H1 (cell line): ENCODE measurements around the gene PI4KB. TPM values are rescaled to one million over a fixed set of nuclear protein-coding genes. Genes with fewer than 3 reads are reported as not detected.

ENCODE experiments used
- CTCF ChIA-PET: fragments of 300-600 bp; sonication (Branson Sonifier 250); formaldehyde crosslinking; loops from one replicate; lab custom pipeline; 2021; ENCODE audit not compliant: partially characterized antibody; lab: Charles Lee
- POLR2A ChIA-PET: fragments of 300-600 bp; sonication (Branson Sonifier 250); formaldehyde crosslinking; loops from one replicate; lab custom pipeline; 2021; ENCODE audit warnings: inconsistent platforms; ENCODE audit not compliant: partially characterized antibody; lab: Charles Lee
- DNase-seq, 2 experiments: peaks; one replicate each; pipeline versions ENCODE4 v3.0.0 to v3.0.0-alpha.2; 2010 to 2022; ENCODE audit warnings: low spot score in 2 of 2, low read depth in 1 of 2, mixed read lengths in 1 of 2
- FAIRE-seq: peaks from 2 replicates; lab custom pipeline; 2011; peaks lifted over from hg19 to GRCh38; lab: Jason Lieb, UNC
- H2AFZ ChIP-seq: 2 replicates; pipeline ENCODE4 v1.8.1; 2012; ENCODE audit warnings: low read length, inconsistent platforms
- H2AK5ac ChIP-seq: 2 replicates; pipeline ENCODE4 v1.6.1; 2013; ENCODE audit warnings: low read depth, low read length
- H2BK120ac ChIP-seq: replicated peaks from 2 replicates; pipeline ENCODE3; 2013; ENCODE audit warnings: low read depth, low read length, inconsistent platforms
- H2BK12ac ChIP-seq: 2 replicates; pipeline ENCODE4 v1.6.1; 2013; ENCODE audit warnings: low read depth, low read length
- H2BK15ac ChIP-seq: 2 replicates; pipeline ENCODE4 v1.6.1; 2013; ENCODE audit warnings: low read length
- H2BK20ac ChIP-seq: 2 replicates; pipeline ENCODE4 v1.6.1; 2013; ENCODE audit warnings: low read length
- H2BK5ac ChIP-seq: 2 replicates; pipeline ENCODE4 v1.6.1; 2013; ENCODE audit warnings: low read depth, low read length
- H3K14ac ChIP-seq: 2 replicates; pipeline ENCODE4 v1.6.1; 2013; ENCODE audit warnings: inconsistent platforms; ENCODE audit not compliant: insufficient read length
- H3K18ac ChIP-seq: 2 replicates; pipeline ENCODE4 v1.6.1; 2013; ENCODE audit warnings: low read length; ENCODE audit errors: extremely low read depth
- H3K23ac ChIP-seq: 2 replicates; pipeline ENCODE4 v1.6.1; 2013; ENCODE audit warnings: inconsistent platforms; ENCODE audit not compliant: insufficient read length
- H3K23me2 ChIP-seq: 2 replicates; pipeline ENCODE4 v1.6.1; 2013; ENCODE audit warnings: low read depth, low read length
- H3K27ac ChIP-seq: 2 replicates; pipeline ENCODE4 v1.6.1; 2011; ENCODE audit warnings: low read depth, low read length, inconsistent platforms
- H3K27me3 ChIP-seq, 4 experiments: replicated peaks in 1 of 4; 1 replicate in 1 of 4; 2 replicates in 3 of 4; pipeline versions ENCODE4 v1.6.1 to v1.8.1; 2011 to 2013; ENCODE audit warnings: low read length in 3 of 4, mild to moderate bottlenecking in 3 of 4, inconsistent platforms in 2 of 4, mixed read lengths in 2 of 4, moderate library complexity in 1 of 4; ENCODE audit not compliant: control insufficient read depth in 3 of 4, insufficient read depth in 3 of 4; ENCODE audit errors: extremely low read depth in 1 of 4
- H3K36me3 ChIP-seq, 4 experiments: 2 replicates each; pipeline versions ENCODE4 v1.6.1 to v1.8.1; 2011 to 2013; ENCODE audit warnings: mild to moderate bottlenecking in 4 of 4, low read length in 3 of 4, moderate library complexity in 2 of 4, control low read depth in 1 of 4, inconsistent platforms in 1 of 4; ENCODE audit not compliant: insufficient read depth in 4 of 4, control insufficient read depth in 2 of 4
- H3K4ac ChIP-seq: replicated peaks from 2 replicates; pipeline ENCODE3; 2013; ENCODE audit warnings: low read length, low read depth, mixed read lengths, inconsistent platforms; ENCODE audit not compliant: insufficient read length
- H3K4me1 ChIP-seq, 4 experiments: replicated peaks in 1 of 4; 1 replicate in 1 of 4; 2 replicates in 3 of 4; pipeline versions ENCODE4 v1.6.1 to v1.8.1; 2011 to 2013; ENCODE audit warnings: low read length in 3 of 4, inconsistent platforms in 2 of 4, mixed read lengths in 1 of 4; ENCODE audit not compliant: insufficient read depth in 4 of 4, control insufficient read depth in 3 of 4
- H3K4me2 ChIP-seq, 2 experiments: 2 replicates each; pipeline versions ENCODE4 v1.6.1 to v1.8.1; 2011 to 2013; ENCODE audit warnings: low read depth in 2 of 2, low read length in 2 of 2, control low read depth in 1 of 2, inconsistent platforms in 1 of 2, mild to moderate bottlenecking in 1 of 2; ENCODE audit not compliant: insufficient read depth in 1 of 2
- H3K4me3 ChIP-seq, 4 experiments: fragments of 200-600, 300-600 bp in 1 of 4; sonication (generic), shearing (Covaris generic), sonication (Bioruptor Twin) in 1 of 4; 2 replicates each; pipeline versions ENCODE4 v1.5.1 to v1.8.1; 2011 to 2016; ENCODE audit warnings: low read length in 4 of 4, low read depth in 3 of 4, control low read depth in 2 of 4, inconsistent platforms in 2 of 4, mild to moderate bottlenecking in 2 of 4, mixed read lengths in 1 of 4, moderate library complexity in 1 of 4; ENCODE audit not compliant: insufficient read depth in 2 of 4; ENCODE audit errors: extremely low read depth in 1 of 4
- H3K56ac ChIP-seq: replicated peaks from 2 replicates; pipeline ENCODE3; 2013; ENCODE audit warnings: low read depth, mild to moderate bottlenecking, mixed read lengths, low read length, inconsistent platforms; ENCODE audit not compliant: insufficient read length
- H3K79me1 ChIP-seq: 2 replicates; pipeline ENCODE4 v1.6.1; 2013; ENCODE audit warnings: low read depth, low read length, control low read depth
- H3K79me2 ChIP-seq, 2 experiments: 2 replicates each; pipeline versions ENCODE4 v1.6.1 to v1.8.1; 2012 to 2013; ENCODE audit warnings: low read length in 2 of 2, mild to moderate bottlenecking in 2 of 2, inconsistent platforms in 1 of 2; ENCODE audit not compliant: insufficient read depth in 2 of 2, control insufficient read depth in 1 of 2
- H3K9ac ChIP-seq, 4 experiments: replicated peaks in 1 of 4; 1 replicate in 1 of 4; 2 replicates in 3 of 4; pipeline versions ENCODE4 v1.6.1 to v1.8.1; 2011 to 2013; ENCODE audit warnings: low read depth in 3 of 4, low read length in 3 of 4, control low read depth in 2 of 4, mild to moderate bottlenecking in 2 of 4, moderate library complexity in 2 of 4, inconsistent platforms in 1 of 4; ENCODE audit errors: extremely low read depth in 1 of 4
- H3K9me3 ChIP-seq, 2 experiments: 2 replicates each; pipeline versions ENCODE4 v1.6.1 to v1.8.1; 2012 to 2013; ENCODE audit warnings: mild to moderate bottlenecking in 2 of 2, moderate library complexity in 2 of 2, control low read depth in 1 of 2, inconsistent platforms in 1 of 2, low read depth in 1 of 2, low read length in 1 of 2, mixed read lengths in 1 of 2; ENCODE audit not compliant: insufficient read depth in 2 of 2
- H4K20me1 ChIP-seq, 2 experiments: replicated peaks in 1 of 2; 2 replicates each; pipeline versions ENCODE3 to v1.8.1; 2011 to 2013; ENCODE audit warnings: inconsistent platforms in 2 of 2, low read length in 2 of 2, mild to moderate bottlenecking in 1 of 2; ENCODE audit not compliant: insufficient read depth in 2 of 2, control insufficient read depth in 1 of 2
- H4K5ac ChIP-seq: 2 replicates; pipeline ENCODE4 v1.6.1; 2013; ENCODE audit warnings: low read length, low read depth, mixed read lengths, inconsistent platforms; ENCODE audit not compliant: insufficient read length
- H4K8ac ChIP-seq: 2 replicates; pipeline ENCODE4 v1.8.0; 2013; ENCODE audit warnings: mild to moderate bottlenecking, moderate library complexity, low read length, inconsistent platforms; ENCODE audit not compliant: insufficient read depth; ENCODE audit errors: extremely low read depth
- H4K91ac ChIP-seq: replicated peaks from 2 replicates; pipeline ENCODE3; 2013; ENCODE audit warnings: low read length, mixed read lengths, inconsistent platforms; ENCODE audit not compliant: insufficient read length
- CTBP2 ChIP-seq: IDR thresholded peaks from 2 replicates; pipeline ENCODE4 v1.7.0; 2011; ENCODE audit warnings: borderline replicate concordance, mild to moderate bottlenecking, moderate library complexity, mixed read lengths, low read length; ENCODE audit not compliant: insufficient read depth, insufficient read length
- NRF1 ChIP-seq: IDR thresholded peaks from 2 replicates; pipeline ENCODE4 v1.6.1; 2011; ENCODE audit warnings: mild to moderate bottlenecking, low read depth, low read length, improper control_type of control experiment
- SIX5 ChIP-seq: IDR thresholded peaks from 2 replicates; pipeline ENCODE4 v1.6.1; 2011; ENCODE audit warnings: mild to moderate bottlenecking, low read depth, low read length
- WGBS, 2 experiments: shearing (Covaris generic) in 1 of 2; methylation state at CpG; one replicate each; pipeline versions ENCODE4 v1.1.6 to v1.1.7; 2013 to 2015; ENCODE audit warnings: low lambda C conversion rate in 2 of 2, mixed read lengths in 2 of 2, inconsistent platforms in 1 of 2, low coverage in 1 of 2, missing lambda C conversion rate in 1 of 2; ENCODE audit not compliant: insufficient replicate concordance in 2 of 2, insufficient coverage in 1 of 2, insufficient read length in 1 of 2; ENCODE audit errors: extremely low coverage in 1 of 2, missing lambda C conversion rate in 1 of 2; 5-methylcytosine and 5-hydroxymethylcytosine counted together
- polyA plus RNA-seq, 7 experiments: library from polyadenylated mRNA; depleted of rRNA in 3 of 7; stranded (reverse) in 5 of 7; unstranded in 2 of 7; fragments of >200 nt in 5 of 7; fragments of 200-250 nt in 2 of 7; gene quantifications; 1 replicate in 5 of 7; 2 replicates in 1 of 7; 4 replicates in 1 of 7; pipeline versions ENCODE4 v1.2.1 to v1.2.3, GENCODE V29; 2011 to 2013; ENCODE audit warnings: missing spikeins in 2 of 7, mixed read lengths in 2 of 7
- total RNA-seq: library from RNA; stranded (reverse); fragmentation: NEBNext Ultra II Directional; extraction: Animal tissue kit (Norgen Biotek cat#: 25700); gene quantifications from 2 replicates; pipeline ENCODE4 v1.2.1, GENCODE V29; 2021
- TF ChIP-seq, protein P1 (sequence below): IDR thresholded peaks from 2 replicates; pipeline ENCODE4 v1.6.1; 2012; ENCODE audit warnings: inconsistent platforms

Gene PI4KB
- total and polyA plus RNA-seq, 2 of the 8 experiments (the other 6 are each of a cell fraction or from before 2014, with no cell fraction given) = 30.1 to 37.1 TPM

DNA sequence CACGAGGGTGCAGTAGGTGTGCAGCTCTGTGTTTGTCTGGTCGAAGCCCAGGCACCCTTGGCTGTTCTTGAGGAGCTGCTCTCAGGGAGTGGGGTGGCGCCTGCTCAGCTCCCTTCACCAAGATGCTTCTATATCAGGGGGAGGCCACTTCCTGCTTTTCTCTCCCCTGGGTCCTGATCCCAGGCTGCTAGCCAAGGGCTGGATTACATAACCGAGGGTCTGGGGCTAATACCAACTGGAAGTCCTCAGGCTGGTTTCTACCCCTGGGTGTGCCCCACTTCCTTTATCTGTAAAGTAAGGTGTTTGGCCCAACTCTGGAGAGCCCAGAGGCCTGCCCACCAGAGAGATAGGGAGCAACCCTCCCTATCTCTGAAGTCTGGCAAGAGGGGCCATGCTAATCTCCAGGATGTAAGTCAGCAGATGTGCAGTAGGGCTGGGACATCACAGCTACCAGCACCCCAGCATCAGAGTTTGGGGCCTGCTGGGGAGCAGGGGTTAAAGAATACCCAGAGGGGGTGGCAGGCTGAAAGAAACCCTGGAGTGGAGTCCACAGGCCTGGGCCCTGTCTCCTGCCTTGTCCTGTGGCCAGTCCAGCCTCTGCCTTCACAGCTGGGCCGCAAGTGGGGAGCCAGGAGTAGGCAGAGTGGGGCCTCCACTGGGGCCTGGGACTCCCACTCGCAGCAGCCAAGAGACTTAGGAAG lies 43.1 kb upstream of the PI4KB start:
- DNase-seq (no peak), FAIRE-seq (no peak)
- H3K79me1 ChIP-seq = no peaks in the 10 kb centered on the region
- no peak overlapping the region for H3K4ac ChIP-seq
- no peak overlapping the region for H4K5ac ChIP-seq
- H2AFZ ChIP-seq = no peak overlapping the region
- H2BK20ac ChIP-seq = no peak overlapping the region
- H2AK5ac ChIP-seq = no peak overlapping the region
- POLR2A ChIA-PET = interaction anchor here (0.8 to 2.5 kb wide), 5 partner anchors 9 to 29 kb away, joined by 3 to 14 read pairs (median 6); partner anchors contain the start of genes PSMB4 and RFX5
- H3K27me3 ChIP-seq = no peaks in the 10 kb centered on the region
- no peak overlapping the region for H3K4me2 ChIP-seq
- H2BK5ac ChIP-seq = no peak overlapping the region
- peaks cover 2% of the 10 kb centered on the region; the same call in 1 of the 2 replicates for H3K23me2 ChIP-seq
- 90% methylated on average over 6 of the region's 6 CpGs; no CpG with 5 or more reads in 1 of the 2 experiments for WGBS, 2 experiments
- no peak overlapping the region for H3K18ac ChIP-seq
- CTCF ChIA-PET = interaction anchor here (0.5 to 2.2 kb wide), 18 partner anchors 10 to 117 kb away, joined by 3 to 12 read pairs (median 5); partner anchors contain the start of gene PSMB4
- no peak overlapping the region for H4K91ac ChIP-seq
- no peak overlapping the region for H3K23ac ChIP-seq
- H3K27ac ChIP-seq = no peak overlapping the region
- no peaks in the 10 kb centered on the region; a peak in 2 of 8 replicates for H3K36me3 ChIP-seq
- H3K9ac ChIP-seq = no peak overlapping the region
- H3K4me3 ChIP-seq = no peak overlapping the region
- peaks cover 0 to 11% (median 8%) of the 10 kb centered on the region in 4 experiments; a peak in 6 of 7 replicates for H3K4me1 ChIP-seq
- H2BK15ac ChIP-seq = no peak overlapping the region
- no peak overlapping the region for H3K14ac ChIP-seq
- no peaks in the 10 kb centered on the region for H3K79me2 ChIP-seq
- H4K8ac ChIP-seq = no peak overlapping the region
- no peak for TF ChIP-seq NRF1
- TF ChIP-seq, protein P1, sequence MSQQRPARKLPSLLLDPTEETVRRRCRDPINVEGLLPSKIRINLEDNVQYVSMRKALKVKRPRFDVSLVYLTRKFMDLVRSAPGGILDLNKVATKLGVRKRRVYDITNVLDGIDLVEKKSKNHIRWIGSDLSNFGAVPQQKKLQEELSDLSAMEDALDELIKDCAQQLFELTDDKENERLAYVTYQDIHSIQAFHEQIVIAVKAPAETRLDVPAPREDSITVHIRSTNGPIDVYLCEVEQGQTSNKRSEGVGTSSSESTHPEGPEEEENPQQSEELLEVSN = no peak
- TF ChIP-seq CTBP2 = no peak
- TF ChIP-seq SIX5 = no peak
- no peaks in the 10 kb centered on the region for H3K9me3 ChIP-seq
- H2BK120ac ChIP-seq = no peak overlapping the region
- H4K20me1 ChIP-seq = no peaks in the 10 kb centered on the region
- no peak overlapping the region for H3K56ac ChIP-seq
- no peak overlapping the region for H2BK12ac ChIP-seq
